Colon (tissue), 2 donors: ENCODE data around the gene KISS1.

ENCODE experiments used
- FAIRE-seq: peaks from 2 replicates; lab custom pipeline; 2012; peaks lifted over from hg19 to GRCh38; lab: Jason Lieb, UNC
- donor health status: control.
- donor health status: control.

Gene KISS1

DNA sequence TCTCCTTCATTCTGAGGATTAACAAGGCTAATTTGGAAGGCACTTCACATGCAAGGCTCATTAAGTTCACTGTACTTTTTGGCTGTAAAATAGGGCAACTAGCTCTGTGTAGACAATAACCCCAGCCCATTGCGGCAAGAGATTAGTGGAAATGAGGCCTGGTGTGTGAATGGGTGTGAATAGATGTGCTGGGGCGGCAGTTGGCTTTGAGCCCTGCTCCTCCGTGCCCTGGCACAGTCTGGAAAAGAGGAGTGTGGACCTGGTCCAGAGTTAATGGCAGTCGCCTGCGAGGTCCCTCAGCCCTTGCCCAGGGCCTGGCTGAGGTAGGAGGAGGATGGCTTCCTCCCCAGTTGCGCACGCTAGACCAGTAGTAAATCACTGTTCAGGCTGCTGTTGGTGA lies 4.8 kb downstream of the KISS1 start:
- FAIRE-seq: no peak

DNA sequence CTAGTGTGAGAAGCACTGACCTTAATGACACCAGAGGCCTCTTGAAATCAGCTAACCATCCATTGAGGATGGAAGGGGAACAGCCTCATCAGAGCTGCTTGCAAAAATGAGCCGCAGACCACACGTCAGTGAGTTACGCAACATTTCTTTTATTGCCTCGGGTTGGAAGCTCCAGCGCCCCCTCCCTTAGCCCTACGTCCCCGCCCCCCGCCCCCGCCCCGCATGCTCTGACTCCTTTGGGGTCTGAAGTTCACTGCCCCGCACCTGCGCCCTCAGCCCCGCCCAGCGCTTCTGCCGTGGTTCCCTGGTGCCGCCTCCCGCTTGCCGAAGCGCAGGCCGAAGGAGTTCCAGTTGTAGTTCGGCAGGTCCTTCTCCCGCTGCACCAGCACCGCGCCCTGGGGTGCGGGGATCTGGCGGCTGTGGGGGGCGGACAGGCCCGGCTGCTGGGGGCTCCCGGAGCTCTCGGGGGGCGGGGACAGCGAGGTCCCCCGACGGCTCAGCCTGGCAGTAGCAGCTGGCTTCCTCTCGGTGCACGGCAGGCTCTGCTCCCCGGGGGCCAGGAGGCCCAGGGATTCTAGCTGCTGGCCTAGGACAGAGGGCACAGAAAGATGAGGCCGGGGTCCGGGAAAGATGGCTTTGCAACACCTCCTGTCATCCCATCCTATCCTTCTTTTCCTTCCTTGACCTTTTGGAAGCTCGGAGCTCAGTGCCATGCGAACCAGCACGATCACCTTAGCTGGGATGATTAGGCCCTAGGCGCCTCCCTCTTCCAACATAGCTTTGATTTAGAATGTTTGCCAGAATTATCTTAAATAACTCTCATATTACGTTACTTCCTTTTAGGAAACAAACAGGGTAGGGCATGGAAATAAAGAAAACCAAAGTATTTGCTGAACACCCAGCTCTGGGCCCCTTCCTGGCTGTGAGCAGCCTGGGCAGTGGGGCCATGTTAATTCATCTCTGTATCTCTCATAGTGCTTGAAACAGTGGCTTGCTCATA lies 5.8 kb downstream of the KISS1 start:
- no peak for FAIRE-seq

DNA sequence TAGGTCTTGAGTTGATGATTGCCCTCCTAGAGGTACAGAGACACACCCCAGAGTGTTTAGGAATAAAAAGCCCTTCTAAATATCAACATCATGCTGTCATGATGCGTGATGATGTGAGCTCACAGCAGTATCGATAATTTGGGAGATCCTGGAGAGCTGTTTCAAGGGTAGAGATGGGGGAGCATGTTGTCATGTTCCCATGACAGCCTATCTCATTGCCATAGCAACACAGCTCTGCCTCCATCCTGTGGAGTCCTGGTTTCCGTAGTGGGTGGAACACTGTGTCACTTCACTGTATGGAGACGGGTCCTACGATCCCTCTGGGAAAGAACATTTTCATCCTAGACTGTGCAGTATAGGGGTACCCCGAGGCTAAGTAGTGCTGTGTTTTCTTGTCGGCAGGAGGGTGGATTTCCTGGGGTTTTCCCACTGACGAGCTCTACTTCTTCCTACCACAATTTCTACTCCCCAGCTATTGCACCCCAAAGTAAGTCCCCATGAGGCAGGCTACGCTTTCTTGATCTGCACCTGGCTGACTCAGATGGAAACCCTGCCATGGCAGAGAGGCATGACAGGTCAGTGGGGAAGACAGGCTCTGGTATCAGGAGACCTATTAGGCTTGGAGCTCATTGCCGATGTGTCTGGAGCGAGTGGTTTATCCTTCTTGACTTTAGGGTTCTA lies 7.2 kb downstream of the KISS1 start:
- FAIRE-seq: no peak

DNA sequence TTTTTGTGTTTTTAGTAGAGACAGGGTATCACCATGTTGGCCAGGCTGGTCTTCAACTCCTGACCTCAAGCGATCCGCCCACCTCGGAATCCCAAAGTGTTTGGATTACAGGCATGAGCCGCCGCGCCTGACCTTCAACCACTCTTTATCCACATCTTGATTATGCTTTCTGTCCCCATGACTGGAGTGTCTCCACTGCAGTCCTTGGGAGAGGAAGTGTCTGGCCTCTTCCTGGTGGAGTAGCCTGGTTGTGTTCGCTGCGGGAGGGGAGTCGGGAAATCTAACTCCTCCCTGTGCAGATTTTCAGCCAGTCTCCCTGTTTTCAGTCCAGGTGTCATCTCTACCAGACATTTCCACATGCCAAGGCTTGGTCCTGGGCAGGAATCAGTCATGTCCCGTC lies 9.7 kb downstream of the KISS1 start:
- FAIRE-seq: no peak

DNA sequence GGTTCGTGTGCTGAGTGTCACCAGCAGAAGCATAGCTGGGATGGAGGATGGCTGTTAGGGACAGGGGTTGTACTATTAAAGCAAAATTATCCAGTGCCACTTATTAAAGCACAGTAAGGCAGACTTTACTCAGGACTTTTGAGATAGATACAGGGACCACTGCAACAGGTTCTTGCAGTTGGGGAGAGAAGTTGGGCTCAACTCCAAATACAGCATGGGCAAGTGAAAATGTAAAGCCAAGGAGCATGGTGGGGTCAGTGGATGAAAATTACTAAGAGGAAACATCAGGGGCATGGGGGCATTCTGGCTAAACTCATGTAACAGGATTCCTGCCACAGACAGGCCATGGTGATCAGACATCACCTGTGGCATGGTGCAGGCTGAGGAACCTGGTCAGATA lies 15.2 kb downstream of the KISS1 start:
- FAIRE-seq: no peak

DNA sequence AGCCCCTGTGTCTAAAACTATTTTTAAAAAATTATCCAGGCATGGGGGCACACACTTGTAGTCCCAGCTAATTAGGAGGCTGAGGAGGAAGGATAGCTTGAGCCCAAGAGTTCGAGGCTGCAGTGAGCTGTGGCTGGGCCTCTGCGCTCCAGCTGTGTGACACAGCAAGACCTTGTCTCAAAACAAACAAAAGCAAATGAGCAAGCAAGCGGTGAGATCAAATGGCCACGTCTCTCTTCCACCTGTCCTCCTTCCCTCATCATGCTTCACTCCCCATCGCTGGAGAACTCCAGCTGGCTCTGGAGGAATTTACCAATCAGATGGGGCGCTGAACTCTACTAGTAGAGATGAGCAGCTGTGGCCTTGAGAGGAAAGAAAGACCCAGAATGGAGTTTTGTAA lies 16.2 kb downstream of the KISS1 start:
- FAIRE-seq: no peak

DNA sequence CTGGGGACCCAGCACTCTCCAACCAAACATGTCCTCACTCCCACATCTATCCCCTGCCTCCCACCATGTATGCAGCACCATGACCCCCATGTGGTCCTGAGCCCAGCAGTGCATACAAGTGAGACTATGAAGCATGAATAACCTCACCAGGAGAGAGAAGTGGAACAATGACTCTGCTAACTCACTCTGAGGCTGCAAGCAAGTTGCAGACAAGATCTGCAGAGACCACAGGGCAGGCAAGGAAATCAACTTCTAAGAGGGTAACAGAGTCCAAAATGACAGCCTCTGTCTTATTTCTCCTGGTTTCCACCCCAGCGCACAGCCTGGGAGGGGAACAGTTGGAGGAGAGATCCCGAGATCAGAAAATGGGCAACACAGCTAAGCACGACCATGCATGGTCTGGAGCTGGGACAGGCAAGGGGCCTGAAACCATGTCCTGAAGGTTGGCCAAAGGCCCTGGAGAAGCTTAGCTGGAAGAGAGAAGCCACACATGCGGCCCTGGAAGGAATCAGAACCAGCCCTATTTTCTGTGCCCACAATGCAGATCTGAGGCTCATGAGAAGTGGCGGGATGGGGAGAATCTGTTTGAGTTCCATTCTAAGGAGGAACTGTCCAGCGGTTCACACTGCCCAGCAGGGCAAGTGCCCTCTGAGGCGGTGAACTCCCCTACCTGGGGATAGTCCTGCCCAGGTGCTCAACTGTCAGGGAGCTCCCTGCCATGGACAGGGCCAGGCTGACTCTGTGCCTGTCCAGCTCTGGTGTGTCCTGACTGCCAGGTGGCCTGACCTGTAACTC lies 17.6 kb downstream of the KISS1 start:
- no peak for FAIRE-seq

DNA sequence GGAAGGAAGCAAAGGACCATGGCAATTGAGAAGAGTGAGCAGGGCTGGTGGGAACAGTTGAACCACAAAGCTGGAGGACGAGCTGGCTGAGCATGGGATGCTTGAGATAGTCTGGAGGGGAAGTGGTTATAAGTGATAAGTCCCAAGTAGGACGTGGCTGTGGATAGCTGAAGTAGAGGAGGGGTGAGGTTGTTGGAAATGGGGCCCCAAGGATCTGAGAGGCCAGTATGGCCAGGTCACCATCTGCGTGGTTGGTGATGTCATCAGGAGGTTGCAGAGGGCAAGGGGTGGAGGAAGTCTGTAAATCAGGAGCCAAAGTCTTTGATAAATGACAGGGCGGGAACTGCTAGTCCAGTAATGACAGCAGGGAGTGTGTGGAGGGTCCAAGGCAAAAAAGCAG lies 19.2 kb downstream of the KISS1 start:
- FAIRE-seq: no peak

DNA sequence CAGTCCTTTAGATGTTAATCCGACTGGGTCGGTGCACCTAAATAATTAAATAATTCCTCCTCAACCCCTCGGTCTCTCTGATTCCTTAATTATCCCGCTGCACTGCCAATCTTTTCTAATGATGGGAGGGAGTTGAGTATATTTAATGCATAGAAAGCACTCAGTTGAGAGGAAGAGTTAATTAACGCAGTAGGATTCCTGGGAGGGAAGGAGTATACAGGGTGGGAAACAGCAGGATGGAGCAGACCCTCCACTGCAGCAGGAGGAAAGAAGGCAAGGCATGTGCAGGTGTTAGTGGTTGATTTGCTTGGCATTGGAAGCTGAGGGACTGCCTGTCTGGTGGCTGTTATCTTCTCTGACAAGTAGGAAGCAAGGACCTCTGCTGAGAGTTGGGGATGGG lies 20.2 kb downstream of the KISS1 start:
- no peak for FAIRE-seq

DNA sequence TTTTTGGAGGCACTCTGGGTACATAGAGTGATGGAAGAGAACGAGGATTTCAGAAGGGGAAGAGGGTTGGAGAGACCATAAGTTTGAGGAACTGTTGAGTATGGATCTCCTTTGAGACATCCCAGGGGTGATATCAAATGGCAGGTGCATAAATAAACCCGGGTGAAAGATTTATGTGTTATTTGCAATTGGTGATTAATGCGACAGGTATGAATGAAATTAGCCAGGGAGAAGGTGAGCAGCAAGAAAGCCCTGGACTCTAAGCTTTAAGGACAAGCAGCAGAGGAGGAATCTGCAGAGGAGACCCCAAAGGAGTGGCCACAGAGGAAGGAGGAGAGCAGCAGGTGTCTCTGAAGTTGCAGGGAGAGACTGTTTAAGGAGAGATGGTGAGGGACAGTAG lies 21.3 kb downstream of the KISS1 start:
- no peak for FAIRE-seq

DNA sequence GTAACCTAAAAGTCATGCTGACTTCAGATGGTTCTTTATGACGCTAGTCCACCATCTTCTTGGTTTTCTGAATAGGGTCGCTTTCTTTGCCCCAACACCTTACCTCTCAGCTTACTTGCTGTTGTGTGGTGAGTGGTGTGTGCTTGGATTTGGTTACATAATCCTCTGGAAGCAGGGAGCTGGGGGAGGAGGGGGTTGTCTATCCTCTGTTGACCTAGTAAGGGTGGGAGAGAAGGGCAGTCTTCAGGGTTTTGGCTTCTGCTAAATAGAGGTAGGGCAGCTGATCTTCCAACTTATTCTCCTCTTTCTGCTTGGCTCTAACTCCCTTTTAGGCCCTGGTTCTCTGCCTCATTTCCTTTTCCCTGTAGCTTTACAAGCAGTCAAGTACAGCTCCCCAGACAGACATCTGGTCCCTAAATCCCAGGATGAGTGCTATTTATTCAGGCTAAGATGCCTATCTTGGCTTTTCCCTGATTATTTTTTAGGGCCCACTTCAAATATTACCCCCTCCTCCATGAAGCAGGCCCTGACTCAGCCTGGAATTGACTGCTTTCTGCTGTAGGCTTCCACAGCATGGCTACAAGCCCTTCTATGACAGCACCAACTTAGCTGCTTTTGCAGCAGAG lies 23.8 kb downstream of the KISS1 start:
- FAIRE-seq: no peak

DNA sequence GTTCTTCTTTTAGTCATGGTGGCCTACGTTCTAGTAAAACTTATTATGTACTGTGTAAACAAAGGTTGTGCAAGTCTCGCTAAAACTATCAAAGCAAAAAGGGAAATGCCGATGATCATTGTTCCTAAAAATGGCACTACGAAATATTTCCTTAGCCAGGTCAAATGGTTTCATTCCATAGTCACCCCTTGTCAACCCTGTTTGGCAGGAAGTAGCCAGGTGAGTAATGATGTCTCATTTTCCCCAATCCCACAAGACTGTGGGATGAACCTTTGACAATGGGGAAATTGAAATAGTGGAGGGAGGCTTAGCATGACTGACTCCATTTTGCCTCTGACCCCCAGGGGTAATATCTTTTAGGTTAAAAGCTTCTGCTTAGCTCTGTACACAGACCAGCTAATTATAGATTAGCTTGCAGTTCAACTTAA lies 24.5 kb downstream of the KISS1 start:
- FAIRE-seq: no peak

DNA sequence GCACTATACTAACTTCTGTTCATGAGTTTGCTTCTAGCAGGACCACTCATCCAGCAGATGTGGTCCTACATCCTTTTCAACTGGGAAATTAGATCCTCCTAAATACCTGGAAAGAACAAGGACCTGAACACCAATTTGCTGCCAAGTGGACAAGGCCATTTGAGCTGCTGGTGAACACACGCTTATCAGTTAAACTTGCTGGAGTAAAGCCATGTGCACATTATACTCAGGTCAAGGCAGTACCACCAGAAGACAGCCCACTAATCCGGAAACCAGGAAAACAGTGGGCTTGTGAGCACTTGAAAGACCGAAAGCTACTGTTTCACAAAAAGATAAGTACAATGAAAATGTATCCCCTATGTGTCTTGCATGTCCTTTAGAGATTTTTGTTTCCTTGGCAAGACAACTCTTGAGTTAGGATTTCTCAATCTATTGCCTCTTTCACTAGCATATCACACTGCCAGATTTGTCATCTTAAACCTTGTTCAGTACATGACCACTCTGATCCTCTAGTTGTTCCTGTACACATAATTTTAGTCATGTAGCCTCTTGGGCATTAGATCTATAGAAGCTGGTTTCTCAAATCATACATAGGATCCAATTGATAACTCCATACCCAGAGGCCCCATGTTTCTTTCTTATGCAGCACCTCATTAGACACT lies 25.7 kb downstream of the KISS1 start:
- FAIRE-seq: no peak

DNA sequence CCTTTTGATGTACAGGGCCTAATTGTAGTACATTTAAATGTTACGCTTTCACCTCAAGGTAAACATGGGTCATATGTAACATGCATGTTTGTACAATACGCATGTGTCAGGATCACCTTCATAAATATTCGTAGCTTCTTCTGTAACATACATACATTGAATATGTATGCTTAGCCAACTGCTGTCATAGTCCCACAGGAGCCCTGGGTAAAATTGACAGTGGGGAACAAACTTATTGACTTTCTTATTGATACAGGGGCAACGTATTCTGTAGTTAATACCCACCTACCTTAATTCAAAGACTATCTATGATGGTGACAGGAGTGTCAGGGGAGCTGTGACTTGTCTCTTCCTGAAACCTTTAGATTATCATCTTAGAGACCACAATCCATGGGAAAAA lies 26.4 kb downstream of the KISS1 start:
- FAIRE-seq: no peak

DNA sequence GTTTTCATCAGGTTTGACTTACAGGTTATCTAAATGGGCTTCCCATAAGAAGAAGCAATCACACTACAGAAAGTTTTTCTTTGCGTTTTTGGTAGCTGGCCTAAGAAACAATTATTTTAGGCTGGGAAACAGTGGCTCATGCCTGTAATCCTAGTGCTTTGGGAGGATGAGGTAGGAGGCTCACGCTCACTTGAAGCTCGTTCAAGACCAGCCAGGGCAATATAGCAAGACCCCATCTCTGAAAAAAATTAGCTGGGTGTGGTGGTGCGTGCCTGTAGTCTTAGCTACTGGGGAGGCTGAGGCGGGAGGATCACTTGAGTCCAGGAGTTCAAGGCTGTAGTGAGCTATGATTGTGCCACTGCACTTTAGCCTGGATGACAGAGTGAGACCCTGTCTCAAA lies 28.6 kb downstream of the KISS1 start:
- no peak for FAIRE-seq

DNA sequence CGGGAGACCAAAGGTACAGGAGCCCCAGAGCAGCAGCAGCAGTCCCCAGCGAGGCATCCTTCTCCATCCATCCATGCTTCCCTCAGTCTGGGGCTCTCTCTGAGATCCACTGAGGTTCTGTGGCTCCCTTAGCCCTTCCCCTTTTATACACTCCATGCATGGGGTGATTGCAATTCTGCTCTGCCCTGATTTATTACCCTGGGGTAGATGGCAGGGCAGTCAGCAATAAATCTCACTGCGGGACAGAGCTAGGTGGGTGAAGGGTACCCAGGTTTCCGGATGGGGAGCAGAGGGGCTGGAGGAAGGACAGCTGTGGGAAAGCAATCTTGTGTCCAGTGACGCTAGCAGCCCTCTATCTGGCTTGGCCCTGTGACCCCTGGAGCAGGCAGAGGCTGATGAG lies 30.1 kb downstream of the KISS1 start, which contains the start of gene REN:
Gene REN (minus strand): TSS at position 119 of the 400 bp plus-strand sequence. CDS start 44 bp downstream, at position 75.
- FAIRE-seq: no peak

DNA sequence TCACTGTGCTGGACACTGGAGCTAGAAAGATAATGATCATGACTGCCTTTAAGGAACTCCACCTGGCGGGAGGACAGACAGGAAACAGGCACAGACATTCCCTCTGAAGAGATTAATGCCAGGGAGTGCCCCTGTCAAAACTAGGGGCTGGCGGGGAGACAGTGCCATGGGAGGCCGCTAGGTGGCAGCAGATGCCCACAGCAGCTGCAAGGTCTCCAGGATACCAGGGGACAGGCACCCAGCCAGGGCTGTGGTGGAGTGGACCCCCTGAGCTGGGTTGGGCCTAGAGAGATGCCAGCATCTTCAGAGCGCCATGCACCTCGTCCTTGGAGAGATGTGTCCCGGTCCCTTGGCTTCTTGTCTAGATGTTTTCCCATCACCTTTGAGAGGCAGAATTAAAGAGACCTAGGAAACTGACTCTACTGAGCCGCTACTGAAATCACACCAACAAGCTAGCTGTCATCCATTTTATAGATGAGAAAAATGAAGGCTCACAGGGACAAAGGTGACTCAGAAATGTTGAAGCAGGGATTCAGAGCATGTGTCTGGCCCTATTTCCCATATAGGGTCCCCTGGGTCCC lies 33.7 kb downstream of the KISS1 start:
- no peak for FAIRE-seq

DNA sequence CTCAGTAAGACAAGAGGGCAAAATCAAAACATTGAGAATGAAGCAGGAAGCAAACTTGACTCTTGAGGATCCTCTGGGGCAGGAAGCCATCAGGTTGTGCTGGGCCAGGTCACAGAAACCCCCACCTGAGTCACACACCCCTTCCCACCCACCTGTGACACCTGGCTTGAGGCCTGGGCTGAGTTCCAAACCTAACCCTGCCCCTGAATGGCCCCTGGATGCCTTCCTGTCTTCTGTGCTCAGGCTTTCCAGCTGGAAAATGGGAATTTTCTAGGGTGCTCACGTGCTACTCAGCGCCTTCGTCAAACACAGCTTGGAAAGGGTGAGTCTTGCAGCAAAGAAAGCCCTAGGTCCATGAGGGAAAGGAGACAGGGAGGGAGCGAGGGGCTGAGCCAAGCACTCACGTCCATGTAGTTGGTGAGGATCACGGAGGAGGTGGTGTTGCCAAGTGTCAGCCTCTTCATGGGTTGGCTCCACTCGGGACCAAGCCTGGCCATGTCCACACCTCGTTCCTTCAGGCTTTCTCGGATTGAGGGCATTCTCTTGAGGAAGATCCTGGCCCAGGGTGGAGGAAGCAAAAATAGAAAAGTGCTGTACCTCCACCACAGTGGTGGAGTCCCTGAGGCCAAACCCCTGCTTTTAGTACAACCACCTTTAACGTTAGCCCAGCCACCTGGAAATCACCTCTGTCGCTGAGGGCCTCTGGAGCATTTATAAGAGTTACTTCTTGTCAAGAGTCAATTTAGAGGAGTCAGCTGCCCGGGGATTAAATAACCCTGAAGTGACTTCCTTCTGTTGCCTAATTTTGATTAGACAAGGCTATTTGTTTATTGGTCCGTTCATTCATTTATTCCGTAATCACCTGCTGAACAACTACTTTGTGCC lies 34.4 kb downstream of the KISS1 start:
- no peak for FAIRE-seq

DNA sequence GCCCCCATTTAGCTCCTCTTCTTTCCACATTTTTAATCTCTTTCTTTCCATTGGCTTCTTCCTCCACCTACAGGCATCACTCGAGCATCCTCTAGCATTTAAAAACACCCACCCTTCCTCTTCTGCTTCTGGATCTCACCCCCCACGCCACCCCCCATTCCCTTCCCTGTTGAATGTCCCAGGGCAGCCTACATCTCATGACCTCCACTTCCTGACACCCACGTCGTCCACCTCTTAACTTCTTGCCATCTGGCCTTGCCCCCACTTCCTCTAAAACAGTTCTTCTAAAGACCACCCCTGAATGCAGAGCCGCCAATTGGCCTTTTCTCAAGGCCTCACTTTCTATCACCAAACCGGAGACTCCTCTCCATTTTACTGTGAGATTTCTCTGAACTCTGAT lies 38.3 kb downstream of the KISS1 start:
- FAIRE-seq: no peak

DNA sequence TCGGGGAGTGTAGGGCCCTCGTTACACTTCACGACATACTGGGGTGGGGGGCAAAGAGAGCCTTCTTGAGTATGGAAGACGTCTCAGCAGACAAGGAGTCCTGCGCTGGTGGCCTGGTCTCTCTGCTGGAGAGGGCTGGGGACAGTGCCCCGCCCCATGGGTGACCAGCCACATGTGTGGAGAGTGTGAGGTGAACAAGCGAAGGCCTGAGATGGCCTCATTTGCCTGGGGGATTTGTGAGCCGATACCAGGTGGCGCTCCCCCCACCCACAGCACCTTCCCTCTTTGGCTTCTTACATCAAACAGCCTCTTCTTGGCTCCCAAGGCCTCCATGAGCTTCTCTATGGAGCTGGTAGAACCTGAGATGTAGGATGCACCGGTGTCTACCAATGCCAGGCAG lies 40.4 kb downstream of the KISS1 start:
- no peak for FAIRE-seq
